ENCODE results near the gene WDR73.

WDR73 gene

DNA sequence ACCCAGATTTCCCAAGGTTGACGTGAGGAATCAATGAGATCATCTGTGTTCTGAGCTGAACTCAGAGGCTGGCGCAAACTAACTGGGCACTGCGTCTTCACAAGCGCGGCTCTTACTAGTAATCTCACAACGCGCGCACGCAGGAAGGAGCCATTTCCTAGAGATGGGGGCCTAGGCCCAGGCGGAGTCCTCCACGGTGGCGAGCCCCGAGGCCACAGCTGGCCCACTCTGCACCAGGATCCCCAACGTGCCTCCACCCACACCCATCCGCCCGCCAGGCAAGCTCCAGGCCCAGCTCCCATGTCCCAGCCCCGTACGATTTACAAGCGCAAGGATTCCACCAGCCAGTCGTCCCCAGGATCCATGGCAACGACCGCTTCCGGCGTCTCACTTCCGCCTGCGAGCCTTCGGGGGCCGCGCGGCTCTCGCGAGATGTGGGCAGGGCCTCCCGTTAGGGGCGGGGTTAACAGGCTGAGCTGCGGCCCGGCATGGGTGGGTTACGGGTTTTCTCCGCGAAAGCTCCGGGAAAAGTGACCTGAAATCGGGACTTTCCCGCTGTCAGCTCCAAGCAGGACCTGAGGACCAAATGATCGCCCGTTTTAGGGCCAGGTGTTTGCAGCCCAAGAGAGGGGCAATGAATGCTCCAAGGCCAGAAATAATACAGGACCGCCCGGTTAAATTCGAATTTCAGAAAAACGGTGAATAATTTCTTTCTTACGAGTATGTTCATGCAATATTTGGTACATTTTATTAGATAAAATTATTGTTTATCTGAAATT is at the start of gene WDR73:
Gene WDR73, minus strand, starts transcription at position 374 of the 779 bp plus-strand sequence. Its CDS starts 9 bp downstream, at position 365.
- peak; percentile 92 for DNase-seq
- Histone ChIP-seq H3K4me3 (ENCODE audit: low read depth, low read length) (peak within 1 kb of the TSS; percentile 96), H3K36me3 (replicated peaks) (peaks cover 24% of the 10 kb centered on the region), H3K27me3 (replicated peaks) (no peaks in the 10 kb centered on the region), H3K27ac (peak within 1 kb of the TSS; percentile 80)
- in situ Hi-C loops (cut with HindIII; ENCODE audit: low pct_ligation_motif_present, low sequenced_read_pairs), result no loop called here
- TF ChIP-seq, protein P1, sequence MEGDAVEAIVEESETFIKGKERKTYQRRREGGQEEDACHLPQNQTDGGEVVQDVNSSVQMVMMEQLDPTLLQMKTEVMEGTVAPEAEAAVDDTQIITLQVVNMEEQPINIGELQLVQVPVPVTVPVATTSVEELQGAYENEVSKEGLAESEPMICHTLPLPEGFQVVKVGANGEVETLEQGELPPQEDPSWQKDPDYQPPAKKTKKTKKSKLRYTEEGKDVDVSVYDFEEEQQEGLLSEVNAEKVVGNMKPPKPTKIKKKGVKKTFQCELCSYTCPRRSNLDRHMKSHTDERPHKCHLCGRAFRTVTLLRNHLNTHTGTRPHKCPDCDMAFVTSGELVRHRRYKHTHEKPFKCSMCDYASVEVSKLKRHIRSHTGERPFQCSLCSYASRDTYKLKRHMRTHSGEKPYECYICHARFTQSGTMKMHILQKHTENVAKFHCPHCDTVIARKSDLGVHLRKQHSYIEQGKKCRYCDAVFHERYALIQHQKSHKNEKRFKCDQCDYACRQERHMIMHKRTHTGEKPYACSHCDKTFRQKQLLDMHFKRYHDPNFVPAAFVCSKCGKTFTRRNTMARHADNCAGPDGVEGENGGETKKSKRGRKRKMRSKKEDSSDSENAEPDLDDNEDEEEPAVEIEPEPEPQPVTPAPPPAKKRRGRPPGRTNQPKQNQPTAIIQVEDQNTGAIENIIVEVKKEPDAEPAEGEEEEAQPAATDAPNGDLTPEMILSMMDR (IDR thresholded peaks at IDR 0.05; ENCODE audit: low read depth, low read length, missing control alignments), result no peak

DNA sequence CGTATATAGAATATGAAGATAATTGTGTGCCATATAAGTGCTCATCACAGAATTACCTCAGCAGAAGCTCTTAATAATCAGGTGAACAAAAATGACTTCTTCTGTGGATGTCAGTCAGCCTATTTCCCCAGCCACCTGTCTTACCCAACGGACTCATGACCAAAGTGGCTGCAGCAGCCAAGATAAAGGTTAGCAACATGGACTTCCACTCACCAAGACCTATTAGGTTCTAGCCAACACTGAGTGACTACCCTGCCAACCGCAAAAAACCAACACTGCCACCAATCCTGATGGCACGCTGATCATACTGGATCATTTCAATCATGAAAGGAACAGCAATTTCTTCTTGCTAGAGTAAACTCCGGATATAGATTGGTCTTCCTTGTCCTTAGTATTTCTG is 49.7 kb upstream of the WDR73 start:
- Histone ChIP-seq H3K27me3 (replicated peaks) (no peaks in the 10 kb centered on the region), H3K4me3 (ENCODE audit: low read depth, low read length) (no peak overlapping the region), H3K27ac (no peak overlapping the region), H3K36me3 (replicated peaks) (peaks cover 6% of the 10 kb centered on the region)
- in situ Hi-C loops (cut with HindIII; ENCODE audit: low pct_ligation_motif_present, low sequenced_read_pairs), result no loop called here
- no peak for DNase-seq
- TF ChIP-seq, protein P1 (IDR thresholded peaks at IDR 0.05; ENCODE audit: low read depth, low read length, missing control alignments), result no peak

DNA sequence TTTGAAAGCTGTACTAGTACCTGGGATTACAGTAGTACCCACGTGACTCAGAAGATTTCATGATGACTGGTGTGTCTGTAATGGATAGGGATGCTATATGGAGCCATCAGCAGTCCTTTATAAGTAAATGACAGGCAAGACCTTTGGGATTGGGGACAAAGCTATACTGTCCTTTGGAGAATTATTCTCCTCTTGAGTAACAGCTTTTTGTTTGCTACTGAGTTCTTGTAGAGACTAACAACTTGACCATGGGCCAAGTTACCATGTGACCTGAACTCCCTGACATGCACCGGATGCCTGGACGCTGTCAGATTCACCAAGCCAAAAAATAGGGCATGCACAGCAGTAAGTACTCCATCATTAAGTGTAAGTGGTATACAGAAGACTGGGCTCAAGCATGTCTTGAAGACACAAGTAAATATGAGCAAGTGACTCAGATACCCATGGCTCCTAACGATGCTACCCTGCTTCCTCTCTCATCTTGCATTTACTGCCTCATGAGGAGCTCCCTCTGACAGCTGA is 48.9 kb upstream of the WDR73 start:
- H3K27me3 ChIP-seq (replicated peaks), result no peaks in the 10 kb centered on the region
- DNase-seq, result peak; percentile 18
- no peak overlapping the region for H3K4me3 ChIP-seq (ENCODE audit: low read depth, low read length)
- H3K36me3 ChIP-seq (replicated peaks), result peaks cover 6% of the 10 kb centered on the region
- H3K27ac ChIP-seq, result no peak overlapping the region
- TF ChIP-seq, protein P1 (IDR thresholded peaks at IDR 0.05; ENCODE audit: low read depth, low read length, missing control alignments), result no peak
- in situ Hi-C loops (cut with HindIII; ENCODE audit: low pct_ligation_motif_present, low sequenced_read_pairs), result no loop called here

DNA sequence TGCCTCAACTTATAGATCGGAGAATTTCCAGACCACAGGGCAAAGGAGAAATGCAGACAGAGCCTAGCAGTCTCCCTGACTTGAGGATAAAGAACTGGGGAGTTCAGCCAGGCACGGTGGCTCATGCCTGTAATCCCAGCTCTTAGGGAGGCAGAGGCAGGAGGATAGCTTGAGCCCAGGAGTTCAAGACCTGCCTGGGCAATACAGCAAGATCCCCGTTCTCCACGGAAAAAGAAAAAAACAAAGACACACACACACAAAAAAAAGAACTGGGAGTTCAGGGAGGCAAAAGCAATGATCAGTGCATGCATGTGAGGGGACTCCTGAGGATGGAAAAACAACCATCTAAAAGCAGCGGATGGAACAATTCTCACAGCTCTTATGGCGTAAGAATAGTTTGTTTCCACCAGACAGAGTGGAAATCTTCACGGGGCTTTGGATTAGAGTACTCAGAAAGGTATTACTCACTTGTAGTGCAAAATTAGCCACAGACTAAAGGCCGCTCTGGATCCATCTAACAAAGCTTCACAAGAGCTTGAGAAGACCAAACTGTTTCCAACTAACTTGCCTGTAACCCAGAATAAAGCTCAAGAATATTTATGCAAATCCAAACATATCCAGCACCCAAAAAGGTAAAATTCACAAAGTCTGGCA is 45.6 kb upstream of the WDR73 start:
- H3K27ac ChIP-seq, result no peak overlapping the region
- in situ Hi-C loops (cut with HindIII; ENCODE audit: low pct_ligation_motif_present, low sequenced_read_pairs), result no loop called here
- H3K27me3 ChIP-seq (replicated peaks), result no peaks in the 10 kb centered on the region
- no peak overlapping the region for H3K4me3 ChIP-seq (ENCODE audit: low read depth, low read length)
- no peak for DNase-seq
- peaks cover 5% of the 10 kb centered on the region for H3K36me3 ChIP-seq (replicated peaks)
- TF ChIP-seq, protein P1 (IDR thresholded peaks at IDR 0.05; ENCODE audit: low read depth, low read length, missing control alignments), result no peak

DNA sequence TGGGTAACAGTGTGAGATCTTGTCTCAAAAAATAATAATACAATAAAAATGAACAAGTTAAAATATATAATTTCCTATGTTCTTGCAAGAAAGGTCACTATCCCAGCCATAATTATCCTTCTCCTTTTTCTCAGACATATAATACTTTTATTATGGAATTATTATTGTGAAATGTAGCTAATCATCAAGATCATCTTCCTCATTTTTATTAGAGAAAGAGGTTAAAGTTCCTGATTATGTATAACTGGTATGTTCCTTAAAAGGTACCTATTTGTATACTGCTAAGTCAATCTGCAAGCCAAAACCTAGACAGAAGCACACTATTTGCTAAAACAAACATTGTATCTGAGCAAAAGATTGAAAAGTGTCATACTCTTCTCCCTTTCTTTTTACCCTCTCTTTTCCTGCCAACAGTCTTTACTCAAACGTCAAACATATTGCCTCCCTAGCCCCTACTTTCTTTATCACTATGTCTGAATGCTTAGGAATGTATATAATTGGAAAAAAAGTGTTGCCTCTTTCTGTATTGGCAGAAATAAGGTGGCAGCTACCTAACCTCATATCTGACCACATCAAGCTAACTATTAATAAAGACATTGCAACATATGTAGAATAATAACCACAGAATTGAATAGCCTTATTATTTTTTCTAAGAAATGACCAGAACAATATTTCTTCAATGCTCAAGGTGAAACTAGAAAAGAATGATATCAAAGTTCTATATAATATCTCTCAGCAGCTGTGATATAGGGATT is 43.3 kb upstream of the WDR73 start:
- TF ChIP-seq, protein P1 (IDR thresholded peaks at IDR 0.05; ENCODE audit: low read depth, low read length, missing control alignments), result no peak
- Histone ChIP-seq H3K27me3 (replicated peaks) (no peaks in the 10 kb centered on the region), H3K27ac (no peak overlapping the region), H3K36me3 (replicated peaks) (no peaks in the 10 kb centered on the region), H3K4me3 (ENCODE audit: low read depth, low read length) (no peak overlapping the region)
- DNase-seq, result no peak
- in situ Hi-C loops (cut with HindIII; ENCODE audit: low pct_ligation_motif_present, low sequenced_read_pairs), result no loop called here
